K562 (cell line): ENCODE data around the gene HSPB6. TPM values are rescaled to one million over a fixed set of nuclear protein-coding genes. Genes with fewer than 3 reads are reported as not detected.

Experiments
- ATAC-seq: fragments of 200-7000 bp; cut with Tn5 transposase; 3 replicates; pipeline ENCODE4 v1.9.1; 2020; ENCODE audit warnings: moderate library complexity
- BruUV-seq: library from RNA; stranded (reverse); fragments of 400-500 nt; replicated peaks from 2 replicates; lab custom pipeline; 2021; lab: Mats Ljungman, UMichigan
- CTCF ChIA-PET: fragments of 300-600 bp; formaldehyde crosslinking; extraction: SDS; loops from one replicate; lab custom pipeline; 2021; ENCODE audit warnings: low intra/inter-chr PET ratio; lab: Yijun Ruan, JAX
- POLR2A ChIA-PET: fragments of 300-600, 350-650 bp; sonication (Branson Sonifier 250); formaldehyde crosslinking; extraction: SDS; loops from one replicate; lab custom pipeline; 2021; ENCODE audit warnings: antibody characterized with exemption, inconsistent platforms; lab: Yijun Ruan, JAX
- DNase-seq, 4 experiments: peaks; one replicate each; pipeline versions ENCODE4 v3.0.0 to v3.0.0-alpha.2; 2011 to 2018; ENCODE audit warnings: low spot score in 3 of 4, mixed read lengths in 3 of 4; ENCODE audit errors: extremely low read depth in 1 of 4
- FAIRE-seq: peaks from 2 replicates; lab custom pipeline; 2011; peaks lifted over from hg19 to GRCh38; lab: Jason Lieb, UNC
- H2AFZ ChIP-seq: 2 replicates; pipeline ENCODE4 v1.6.0; 2011; ENCODE audit warnings: low read depth, low read length, control low read depth, inconsistent platforms
- H3K27ac ChIP-seq: fragments of 200-600 bp; 3 replicates; pipeline ENCODE4 v1.8.0; 2011; ENCODE audit warnings: low read depth, mild to moderate bottlenecking, control low read depth, inconsistent platforms, low read length, moderate library complexity, mixed read lengths; ENCODE audit errors: extremely low read depth
- H3K27me3 ChIP-seq, 2 experiments: fragments of 300-600 bp in 1 of 2; 2 replicates in 1 of 2; 3 replicates in 1 of 2; pipeline versions ENCODE4 v1.6.0 to v1.8.0; 2011; ENCODE audit warnings: inconsistent platforms in 2 of 2, low read length in 2 of 2, mild to moderate bottlenecking in 1 of 2, mixed read lengths in 1 of 2, moderate library complexity in 1 of 2; ENCODE audit not compliant: control insufficient read depth in 2 of 2, insufficient read depth in 2 of 2
- H3K36me3 ChIP-seq: fragments of 300-600 bp; 3 replicates; pipeline ENCODE4 v1.8.0; 2011; ENCODE audit warnings: mild to moderate bottlenecking, low read length, inconsistent platforms; ENCODE audit not compliant: control insufficient read depth, insufficient read depth
- H3K4me1 ChIP-seq, 2 experiments: fragments of 200-600 bp in 1 of 2; replicated peaks in 1 of 2; 2 replicates in 1 of 2; 3 replicates in 1 of 2; pipeline versions ENCODE4 v1.5.1 to v1.8.0; 2011; ENCODE audit warnings: inconsistent platforms in 2 of 2, low read length in 2 of 2, mild to moderate bottlenecking in 1 of 2, mixed read lengths in 1 of 2, moderate library complexity in 1 of 2; ENCODE audit not compliant: control insufficient read depth in 2 of 2, insufficient read depth in 2 of 2
- H3K4me2 ChIP-seq: 2 replicates; pipeline ENCODE4 v1.6.1; 2011; ENCODE audit warnings: low read length, control low read depth, inconsistent platforms, mixed read lengths; ENCODE audit not compliant: insufficient read depth
- H3K4me3 ChIP-seq: fragments of 200-600 bp; sonication (generic), shearing (Covaris generic); 2 replicates; pipeline ENCODE4 v1.5.1; 2016; ENCODE audit warnings: control low read depth, inconsistent platforms
- H3K79me2 ChIP-seq: fragments of 200-600 bp; 3 replicates; pipeline ENCODE4 v1.8.0; 2011; ENCODE audit warnings: low read length, inconsistent platforms; ENCODE audit not compliant: control insufficient read depth, insufficient read depth
- H3K9ac ChIP-seq, 2 experiments: 2 replicates each; pipeline versions ENCODE4 v1.6.0 to v1.6.1; 2011; ENCODE audit warnings: low read depth in 2 of 2, low read length in 2 of 2, control low read depth in 1 of 2, inconsistent platforms in 1 of 2, mild to moderate bottlenecking in 1 of 2, mixed read lengths in 1 of 2; ENCODE audit not compliant: insufficient read depth in 1 of 2
- H3K9me1 ChIP-seq: one replicate; pipeline ENCODE4 v1.6.0; 2011; ENCODE audit warnings: inconsistent platforms, mild to moderate bottlenecking, low read length, moderate library complexity; ENCODE audit not compliant: control insufficient read depth, insufficient read depth
- H3K9me3 ChIP-seq: replicated peaks from 2 replicates; pipeline ENCODE4 v1.5.1; 2011; ENCODE audit warnings: low read depth, low read length, inconsistent platforms; ENCODE audit not compliant: control insufficient read depth, insufficient read depth
- H4K20me1 ChIP-seq: replicated peaks from 2 replicates; pipeline ENCODE4 v1.6.1; 2011; ENCODE audit warnings: low read length, inconsistent platforms, mixed read lengths; ENCODE audit not compliant: control insufficient read depth, insufficient read depth
- ZFX ChIP-seq: sonication (generic); formaldehyde crosslinking; IDR thresholded peaks from 2 replicates; pipeline ENCODE4 v1.8.0; 2022; ENCODE audit warnings: mild to moderate bottlenecking, missing genetic modification reagents, moderate library complexity
- ZNF24 ChIP-seq: fragments of 450-650 bp; IDR thresholded peaks from 2 replicates; pipeline ENCODE4 v1.6.1; 2016
- whole genome bisulfite sequencing: fragments of 100-300 bp; shearing (Covaris generic); methylation state at CpG from one replicate; pipeline ENCODE4 v1.1.6; 2016; ENCODE audit warnings: low coverage, mixed read lengths; ENCODE audit not compliant: insufficient coverage; ENCODE audit errors: missing lambda C conversion rate; 5-methylcytosine and 5-hydroxymethylcytosine counted together
- in situ Hi-C: fragments of 300-500 bp; cut with MboI; formaldehyde crosslinking; loops from 4 replicates; pipeline ENCODE4 v1.15.0; 2018; ENCODE audit warnings: inconsistent platforms, mixed read lengths
- intact Hi-C: fragments of 100-400 bp; cut with micrococcal nuclease; formaldehyde crosslinking; loops from 2 replicates; pipeline ENCODE4 v1.14.2; 2022
- polyA plus RNA-seq, 8 experiments: library from polyadenylated mRNA; depleted of rRNA in 4 of 8; stranded (reverse) in 5 of 8; unstranded in 3 of 8; fragments of >200 nt; fragmentation: Nextera tagmentation in 2 of 8; fragmentation: Illumina TruSeq in 1 of 8; extraction: Ambion mirVana in 2 of 8; extraction: Trizol in 1 of 8; gene quantifications; 2 replicates each; pipeline versions ENCODE4 v1.2.1 to v1.2.3, GENCODE V29; 2011 to 2014; ENCODE audit warnings: inconsistent platforms in 1 of 8, missing spikeins in 1 of 8
- total RNA-seq, 7 experiments: library from RNA; depleted of rRNA in 6 of 7; stranded (reverse); fragments of >200 nt in 6 of 7; fragmentation: Illumina TruSeq in 2 of 7; extraction: Trizol in 2 of 7; gene quantifications; 2 replicates each; pipeline versions ENCODE4 v1.2.1 to v1.2.3, GENCODE V29; 2011 to 2021; ENCODE audit warnings: low replicate concordance in 1 of 7

Gene HSPB6
- total and polyA plus RNA-seq, 9 of the 15 experiments (the other 6 are each of a cell fraction or from before 2014, with no cell fraction given): 0.55 TPM; not detected in 8

- in situ Hi-C loops: no loop called here
- H3K79me2 ChIP-seq: no peaks in the 10 kb centered on the region
- H3K9ac ChIP-seq: peak overlapping the region in 1 of 2 experiments; percentile 48; a peak in 1 of 4 replicates
- no TSS peak for BruUV-seq
- no peaks in the 10 kb centered on the region for H4K20me1 ChIP-seq
- H2AFZ ChIP-seq: no peak overlapping the region
- H3K4me1 ChIP-seq: peaks cover 0 to 53% of the 10 kb centered on the region in 2 experiments; a peak in 3 of 5 replicates
- no peak for FAIRE-seq
- no peaks in the 10 kb centered on the region for H3K36me3 ChIP-seq
- no peak for DNase-seq
- H3K9me1 ChIP-seq: no peaks in the 10 kb centered on the region
- no peak overlapping the region for H3K4me3 ChIP-seq
- CTCF ChIA-PET: no interaction called here
- H3K9me3 ChIP-seq: no peaks in the 10 kb centered on the region
- TF ChIP-seq ZFX (CRISPR knock-in tag) (0 out of 2 replicates have a peak, but pooled peaks have one; percentile 22), ZNF24 (no peak)
- TF ChIP-seq, all 486 proteins: peak for 1
- no peak overlapping the region for H3K27ac ChIP-seq
- ATAC-seq: no peak
- no peaks in the 10 kb centered on the region; a peak in 1 of 5 replicates for H3K27me3 ChIP-seq
- POLR2A ChIA-PET: interaction anchor here (0.5 to 0.6 kb wide), 2 partner anchors 14 to 208 kb away, joined by 3 read pairs; no protein-coding TSS in a partner anchor
- intact Hi-C loops: no loop called here
- H3K4me2 ChIP-seq: no peak overlapping the region
- WGBS: 39% methylated on average over 12 of the region's 19 CpGs
Measured at GRCh38 chr19:35789978-35790944, 33.4 kb upstream of the HSPB6 start.
